HUES64 (cell line): ENCODE data around the gene MYO5A.
"Not testable (repeated sequence)": the region's sequence is repeated elsewhere in the genome, so short reads cannot be mapped to it uniquely, and the experiment has no call there.

ENCODE experiments used
- H3K27ac ChIP-seq: 2 replicates; pipeline ENCODE4 v1.7.0; 2013; ENCODE audit warnings: low read depth, low read length, inconsistent platforms
- H3K27me3 ChIP-seq: 2 replicates; pipeline ENCODE4 v1.6.1; 2013; ENCODE audit warnings: mild to moderate bottlenecking, low read length; ENCODE audit not compliant: insufficient read depth
- H3K36me3 ChIP-seq: 2 replicates; pipeline ENCODE4 v1.6.1; 2013; ENCODE audit warnings: mild to moderate bottlenecking, low read length; ENCODE audit not compliant: insufficient read depth
- H3K4me1 ChIP-seq: 2 replicates; pipeline ENCODE4 v1.6.1; 2013; ENCODE audit warnings: mild to moderate bottlenecking, low read length, moderate library complexity; ENCODE audit not compliant: insufficient read depth
- H3K4me3 ChIP-seq: 2 replicates; pipeline ENCODE4 v1.5.1; 2013; ENCODE audit warnings: mild to moderate bottlenecking, low read length, moderate library complexity
- H3K9ac ChIP-seq: 2 replicates; pipeline ENCODE4 v1.6.1; 2013; ENCODE audit warnings: mild to moderate bottlenecking, low read depth, low read length
- H3K9me3 ChIP-seq: 2 replicates; pipeline ENCODE4 v1.6.1; 2013; ENCODE audit warnings: low read depth, low read length; ENCODE audit not compliant: insufficient read depth
- WGBS: fragments of 150-250, 120-280 bp; methylation state at CpG from one replicate; pipeline ENCODE4 v1.1.7; 2013; ENCODE audit warnings: missing lambda C conversion rate; 5-methylcytosine and 5-hydroxymethylcytosine counted together

The MYO5A gene

DNA sequence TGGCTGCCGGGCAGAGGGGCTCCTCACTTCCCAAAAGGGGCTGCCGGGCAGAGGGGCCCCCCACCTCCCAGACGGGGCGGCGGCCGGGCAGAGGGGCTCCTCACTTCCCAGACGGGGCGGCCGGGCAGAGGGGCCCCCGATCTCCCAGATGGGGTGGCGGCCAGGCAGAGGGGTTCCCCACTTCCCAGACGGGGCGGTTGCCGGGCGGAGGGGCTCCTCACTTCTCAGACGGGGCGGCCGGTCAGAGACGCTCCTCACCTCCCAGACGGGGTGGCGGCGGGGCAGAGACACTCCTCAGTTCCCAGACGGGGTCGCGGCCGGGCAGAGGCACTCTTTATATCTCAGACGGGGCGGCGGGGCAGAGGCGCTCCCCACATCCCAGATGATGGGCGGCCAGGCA is 69.0 kb downstream of the MYO5A start:
- not testable (repeated sequence) for H3K9ac ChIP-seq, H3K4me3 ChIP-seq, H3K27me3 ChIP-seq, H3K27ac ChIP-seq, H3K4me1 ChIP-seq, H3K9me3 ChIP-seq, H3K36me3 ChIP-seq
- 97% methylated on average over 30 of the region's 31 CpGs for WGBS

DNA sequence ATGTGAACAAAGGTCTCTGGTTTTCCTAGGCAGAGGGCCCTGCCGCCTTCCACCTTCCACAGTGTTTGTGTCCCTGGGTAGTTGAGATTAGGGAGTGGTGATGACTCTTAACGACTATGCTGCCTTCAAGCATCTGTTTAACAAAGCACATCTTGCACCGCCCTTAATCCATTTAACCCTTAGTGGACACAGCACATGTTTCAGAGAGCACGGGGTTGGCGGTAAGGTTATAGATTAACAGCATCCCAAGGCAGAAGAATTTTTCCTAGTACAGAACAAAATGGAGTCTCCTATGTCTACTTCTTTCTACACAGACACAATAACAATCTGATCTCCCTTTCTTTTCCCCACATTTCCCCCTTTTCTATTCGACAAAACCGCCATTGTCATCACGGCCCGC is 69.4 kb downstream of the MYO5A start:
- H3K4me3 ChIP-seq, H3K9ac ChIP-seq, H3K9me3 ChIP-seq, H3K27me3 ChIP-seq, H3K36me3 ChIP-seq, H3K27ac ChIP-seq, H3K4me1 ChIP-seq: not testable (repeated sequence)
- 84% methylated on average over 8 of the region's 9 CpGs for WGBS

DNA sequence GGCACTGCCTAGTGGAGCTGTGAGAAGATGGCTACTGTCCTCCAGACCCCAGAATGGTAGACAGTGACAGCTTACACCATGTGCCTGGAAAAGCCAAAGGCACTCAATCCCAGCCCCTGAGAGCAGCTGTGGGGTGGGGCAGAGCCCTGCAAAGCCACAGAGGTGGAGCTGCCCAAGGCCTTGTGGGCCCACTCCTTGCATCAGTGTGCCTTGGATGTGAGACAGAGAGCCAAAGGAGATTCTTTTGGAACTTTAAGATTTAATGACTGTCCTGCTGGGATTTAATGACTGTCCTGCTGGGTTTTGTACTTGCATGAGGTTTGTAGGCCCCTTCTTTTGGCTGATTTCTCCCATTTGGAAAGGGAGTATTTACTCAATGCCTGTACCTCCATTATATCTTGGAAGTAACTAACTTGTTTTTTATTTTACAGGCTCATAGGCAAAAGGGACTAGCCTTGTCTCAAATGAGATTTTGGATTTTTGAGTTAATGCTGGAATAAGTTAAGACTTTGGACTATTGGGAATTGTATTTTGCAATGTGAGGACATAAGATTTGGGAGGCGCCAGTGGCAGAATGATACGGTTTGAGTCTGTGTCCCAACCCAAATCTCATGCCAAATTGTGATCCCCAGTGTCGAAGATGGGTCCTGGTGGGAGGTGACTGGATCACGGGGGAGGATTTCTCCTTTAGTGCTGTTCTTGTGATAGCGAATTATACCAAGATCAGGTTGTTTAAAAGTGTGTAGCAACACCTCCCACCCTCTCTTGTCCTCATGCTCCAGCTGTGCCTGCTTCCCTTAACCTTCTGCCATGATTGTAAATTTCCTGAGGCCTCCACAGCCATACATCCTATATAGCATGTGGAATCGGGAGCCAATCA is 80.4 kb downstream of the MYO5A start:
- H3K9me3 ChIP-seq = peaks cover 11% of the 10 kb centered on the region
- H3K4me1 ChIP-seq = peaks cover 14% of the 10 kb centered on the region
- no peak overlapping the region for H3K27ac ChIP-seq
- 89% methylated on average over 5 of the region's 6 CpGs for WGBS
- no peaks in the 10 kb centered on the region for H3K36me3 ChIP-seq
- H3K9ac ChIP-seq = no peak overlapping the region
- no peaks in the 10 kb centered on the region for H3K27me3 ChIP-seq
- H3K4me3 ChIP-seq = no peak overlapping the region

DNA sequence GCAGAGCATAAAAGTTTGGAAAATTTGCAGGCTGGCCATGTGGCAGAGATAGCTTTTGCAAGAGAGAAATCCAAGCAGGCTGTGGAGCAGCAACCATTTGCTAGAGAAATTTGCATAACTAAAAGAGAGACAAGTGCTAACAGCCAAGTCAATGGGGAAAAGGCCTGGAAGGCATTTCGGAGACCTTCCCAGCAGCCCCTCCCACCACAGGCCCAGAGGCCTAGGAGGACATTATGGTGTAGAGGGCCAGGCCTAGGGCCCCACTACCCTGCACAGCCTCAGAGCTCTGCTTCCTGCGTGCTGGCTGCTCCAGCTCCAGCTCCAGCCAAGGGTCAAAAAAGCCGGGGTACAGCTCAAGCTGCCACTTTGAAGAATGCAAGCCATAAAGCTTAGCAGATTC is 82.7 kb downstream of the MYO5A start:
- H3K9ac ChIP-seq = no peak overlapping the region
- H3K4me3 ChIP-seq = no peak overlapping the region
- WGBS = 86% methylated on average over 3 of the region's 3 CpGs
- H3K4me1 ChIP-seq = peaks cover 14% of the 10 kb centered on the region
- no peaks in the 10 kb centered on the region for H3K36me3 ChIP-seq
- no peaks in the 10 kb centered on the region for H3K27me3 ChIP-seq
- peaks cover 11% of the 10 kb centered on the region for H3K9me3 ChIP-seq
- no peak overlapping the region for H3K27ac ChIP-seq

DNA sequence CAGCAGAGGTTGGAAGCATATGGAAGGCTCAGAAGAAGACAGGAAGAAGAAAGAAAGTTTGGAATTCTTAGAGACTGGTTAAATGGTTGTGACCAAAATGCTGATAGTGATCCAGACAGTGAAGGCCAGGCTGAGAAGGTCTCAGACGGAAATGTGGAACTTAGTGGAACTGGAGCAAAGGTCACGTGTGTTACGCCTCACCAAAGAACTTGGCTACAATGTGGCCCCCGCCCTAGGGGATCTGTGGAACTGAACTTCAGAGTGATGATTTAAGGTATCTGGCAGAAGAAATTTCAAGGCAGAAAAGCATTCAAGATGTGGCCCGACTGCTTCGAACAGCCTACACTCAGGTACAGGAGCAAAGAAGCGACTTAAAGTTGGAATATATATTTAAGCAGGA is 83.1 kb downstream of the MYO5A start:
- Histone ChIP-seq H3K27me3 (no peaks in the 10 kb centered on the region), H3K36me3 (no peaks in the 10 kb centered on the region), H3K4me1 (peaks cover 14% of the 10 kb centered on the region), H3K9me3 (peaks cover 11% of the 10 kb centered on the region), H3K27ac (no peak overlapping the region), H3K9ac (no peak overlapping the region), H3K4me3 (no peak overlapping the region)
- 94% methylated on average over 7 of the region's 7 CpGs for WGBS

DNA sequence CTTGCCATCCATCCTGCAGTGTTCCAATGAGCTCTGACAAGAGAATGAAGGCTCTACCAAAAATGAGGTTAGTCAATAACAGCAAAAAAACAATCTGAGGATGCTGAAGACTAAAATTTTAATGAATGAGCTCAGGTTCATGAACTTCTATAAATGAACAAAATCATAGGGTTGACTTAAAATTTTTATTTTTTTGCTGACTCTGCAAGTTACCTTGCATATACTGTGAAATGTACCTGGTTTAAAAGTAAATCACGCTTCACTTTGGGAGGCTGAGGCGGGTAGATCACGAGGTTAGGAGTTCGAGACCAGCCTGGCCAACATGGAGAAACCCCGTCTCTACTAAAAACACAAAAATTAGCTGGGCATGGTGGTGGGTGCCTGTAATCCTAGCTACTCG is 85.5 kb downstream of the MYO5A start:
- not testable (repeated sequence) for H3K27ac ChIP-seq, H3K4me3 ChIP-seq, H3K36me3 ChIP-seq, H3K27me3 ChIP-seq, H3K9ac ChIP-seq
- Histone ChIP-seq H3K9me3 (peaks cover 11% of the 10 kb centered on the region), H3K4me1 (peaks cover 14% of the 10 kb centered on the region)
- 96% methylated on average over 6 of the region's 6 CpGs for WGBS

DNA sequence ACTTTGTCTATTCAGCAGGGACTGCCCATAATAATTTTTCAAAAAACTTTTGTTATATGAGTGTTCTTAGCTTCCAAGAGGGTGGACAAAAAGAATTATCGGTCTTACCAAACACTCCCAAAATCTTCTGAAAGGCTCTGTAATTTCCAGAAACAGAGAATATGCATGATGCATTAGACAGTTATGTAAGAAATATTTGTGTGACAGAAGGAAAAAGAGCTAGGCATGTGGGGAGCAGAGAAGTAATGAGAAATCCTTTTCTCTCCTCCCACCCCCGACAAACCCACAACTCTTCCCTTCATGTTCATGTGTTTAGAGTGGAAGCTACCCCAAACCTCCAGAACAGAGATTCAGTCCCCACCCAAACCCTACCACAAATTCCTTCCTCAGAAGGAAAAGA is 86.8 kb downstream of the MYO5A start:
- Histone ChIP-seq H3K4me1 (peaks cover 13% of the 10 kb centered on the region), H3K27me3 (no peaks in the 10 kb centered on the region), H3K36me3 (no peaks in the 10 kb centered on the region), H3K9me3 (peaks cover 8% of the 10 kb centered on the region), H3K27ac (no peak overlapping the region), H3K4me3 (no peak overlapping the region), H3K9ac (no peak overlapping the region)
- WGBS = 83% methylated on average over 1 of the region's 2 CpGs

DNA sequence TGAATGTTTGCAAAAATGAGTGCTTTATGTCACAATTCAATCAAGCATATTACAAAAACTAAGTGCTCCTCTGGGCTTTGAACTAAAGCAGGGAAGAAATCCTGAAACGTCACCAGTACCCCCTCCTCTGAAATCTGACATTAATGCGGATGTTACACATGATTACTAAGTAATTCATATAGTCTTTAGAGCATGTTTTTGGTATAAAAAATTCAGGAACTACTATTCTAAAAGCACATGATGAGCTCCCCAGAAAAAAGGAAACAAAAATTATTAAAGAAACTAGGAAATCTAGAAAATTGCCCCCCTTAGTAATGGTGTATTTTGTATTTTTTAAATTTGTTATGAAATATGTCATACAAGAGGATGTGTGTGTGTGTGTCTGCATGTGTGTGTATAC is 87.7 kb downstream of the MYO5A start:
- Histone ChIP-seq H3K27me3 (no peaks in the 10 kb centered on the region), H3K4me1 (peaks cover 13% of the 10 kb centered on the region), H3K27ac (no peak overlapping the region), H3K36me3 (no peaks in the 10 kb centered on the region), H3K9me3 (no peaks in the 10 kb centered on the region), H3K9ac (no peak overlapping the region), H3K4me3 (no peak overlapping the region)
- 88% methylated on average over 1 of the region's 2 CpGs for WGBS

DNA sequence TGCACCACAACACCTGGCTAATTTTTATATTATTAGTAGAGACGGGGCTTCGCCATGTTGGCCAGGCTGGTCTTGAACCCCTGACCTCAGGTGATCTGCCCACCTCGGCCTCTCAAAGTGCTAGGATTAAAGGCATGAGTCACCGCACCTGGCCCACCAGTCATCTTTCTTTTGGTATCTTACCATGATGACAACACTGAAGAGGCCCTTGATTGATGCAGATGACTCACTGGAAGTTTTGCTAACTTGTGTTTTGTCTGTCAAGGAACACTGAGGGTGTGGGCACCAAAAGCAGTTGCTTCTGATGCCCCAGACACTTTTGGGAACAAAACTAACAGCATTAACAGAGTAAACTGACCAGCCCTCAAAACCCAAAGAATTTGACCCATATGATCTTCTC is 88.3 kb downstream of the MYO5A start:
- H3K27ac ChIP-seq = no peak overlapping the region
- H3K4me3 ChIP-seq = no peak overlapping the region
- no peaks in the 10 kb centered on the region for H3K36me3 ChIP-seq
- H3K27me3 ChIP-seq = no peaks in the 10 kb centered on the region
- no peaks in the 10 kb centered on the region for H3K9me3 ChIP-seq
- WGBS = 91% methylated on average over 4 of the region's 4 CpGs
- peaks cover 9% of the 10 kb centered on the region for H3K4me1 ChIP-seq
- H3K9ac ChIP-seq = no peak overlapping the region

DNA sequence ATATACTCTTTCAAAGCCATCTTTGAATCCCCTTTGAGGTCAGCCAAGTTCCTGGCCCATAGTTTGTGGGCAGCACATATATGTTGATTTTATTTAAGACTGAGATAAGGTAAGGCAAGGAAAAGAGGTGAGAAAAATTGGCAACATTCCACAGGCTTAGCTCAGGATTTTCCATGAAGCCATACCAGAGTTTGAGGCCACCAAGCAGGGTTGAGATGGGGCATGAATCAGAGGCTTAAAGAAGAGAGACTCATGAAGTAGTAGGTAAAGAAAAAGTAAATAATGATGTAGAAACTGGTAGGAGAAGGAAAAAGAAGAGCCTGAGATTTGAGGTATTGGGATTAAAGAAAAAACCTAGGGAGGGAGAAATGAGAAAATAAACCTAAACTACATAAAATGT is 89.2 kb downstream of the MYO5A start:
- no peak overlapping the region for H3K27ac ChIP-seq
- H3K9ac ChIP-seq = no peak overlapping the region
- peaks cover 8% of the 10 kb centered on the region; the same call in 1 of the 2 replicates for H3K4me1 ChIP-seq
- no peak overlapping the region for H3K4me3 ChIP-seq
- no peaks in the 10 kb centered on the region for H3K27me3 ChIP-seq
- H3K9me3 ChIP-seq = no peaks in the 10 kb centered on the region
- no peaks in the 10 kb centered on the region for H3K36me3 ChIP-seq

DNA sequence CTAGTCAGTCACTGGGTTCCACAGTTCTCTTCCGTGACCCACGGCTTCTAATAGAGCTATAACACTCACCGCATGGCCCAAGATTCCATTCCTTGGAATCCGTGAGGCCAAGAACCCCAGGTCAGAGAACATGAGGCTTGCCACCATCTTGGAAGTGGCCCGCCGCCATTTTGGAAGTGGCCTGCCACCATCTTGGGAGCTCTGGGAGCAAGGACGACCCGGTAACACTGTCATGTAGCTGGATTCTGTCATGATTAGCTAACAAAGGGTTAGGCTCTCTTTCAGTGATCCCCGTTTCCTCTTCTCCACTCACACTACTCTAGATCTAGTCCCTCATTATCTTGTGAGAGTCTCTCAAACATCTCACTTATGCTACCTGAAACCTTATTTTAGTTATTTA is 89.6 kb downstream of the MYO5A start:
- not testable (repeated sequence) for H3K36me3 ChIP-seq, H3K27me3 ChIP-seq, H3K4me3 ChIP-seq, H3K9me3 ChIP-seq, H3K9ac ChIP-seq, H3K4me1 ChIP-seq, H3K27ac ChIP-seq
- WGBS = 94% methylated on average over 9 of the region's 9 CpGs

DNA sequence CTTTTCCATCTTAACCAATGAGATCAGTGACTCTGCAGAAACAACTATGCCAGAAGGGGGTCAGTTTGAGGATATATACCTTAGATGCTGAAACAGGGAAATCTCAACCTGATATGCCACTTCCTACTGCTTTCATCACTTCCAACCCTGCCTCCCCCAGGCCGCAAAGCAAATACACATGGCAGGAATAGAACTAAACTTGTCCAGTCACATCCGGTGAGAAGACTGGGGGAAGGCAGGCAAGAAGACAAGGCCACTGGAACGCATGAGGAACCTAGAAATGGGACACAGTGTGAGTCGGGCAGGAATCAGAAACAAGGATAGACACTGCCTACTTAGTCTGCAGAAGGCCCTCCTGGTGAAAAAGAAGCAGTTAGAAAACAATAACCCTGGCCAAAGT is 90.6 kb downstream of the MYO5A start:
- no peak overlapping the region for H3K27ac ChIP-seq

More for the DNA sequence above, 90.6 kb downstream of the MYO5A start:
- no peaks in the 10 kb centered on the region for H3K27me3 ChIP-seq
- H3K9ac ChIP-seq = no peak overlapping the region
- no peak overlapping the region for H3K4me3 ChIP-seq
- peaks cover 8% of the 10 kb centered on the region; the same call in 1 of the 2 replicates for H3K4me1 ChIP-seq
- no peaks in the 10 kb centered on the region for H3K9me3 ChIP-seq
- 89% methylated on average over 4 of the region's 4 CpGs for WGBS
- no peaks in the 10 kb centered on the region for H3K36me3 ChIP-seq
